GM19467 (cell line): Measurements from ENCODE around the gene ATXN7.

Experiments
- ATAC-seq: cut with Tn5 transposase; IDR thresholded peaks from one replicate; pipeline ENCODE4 v1.9.1; 2021; ENCODE audit warnings: mild to moderate bottlenecking, moderate library complexity; ENCODE audit not compliant: unreplicated experiment

ATXN7 gene

GRCh38 chr3:64039981-64040733 is 176.5 kb downstream of the ATXN7 start:
- no peak for ATAC-seq

DNA sequence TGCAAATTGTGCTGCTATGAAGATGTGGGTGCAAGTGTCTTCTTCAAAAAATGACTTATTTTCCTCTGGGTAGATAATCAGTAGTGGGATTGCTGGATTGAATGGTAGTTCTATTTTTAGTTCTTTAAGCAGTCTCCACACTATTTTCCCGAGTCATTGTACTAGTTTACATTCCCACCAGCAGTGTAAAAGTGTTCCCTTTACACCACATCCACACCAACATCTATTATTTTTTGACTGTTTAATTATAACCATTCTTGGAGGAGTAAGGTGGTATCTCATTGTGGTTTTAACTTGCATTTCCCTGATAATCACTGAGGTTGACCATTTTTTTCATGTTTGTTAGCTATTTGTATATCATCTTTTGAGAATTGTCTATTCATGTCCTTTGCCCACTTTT is 179.3 kb downstream of the ATXN7 start:
- no peak for ATAC-seq

GRCh38 chr3:64046592-64046991 is 182.9 kb downstream of the ATXN7 start:
- no peak for ATAC-seq

GRCh38 chr3:64046996-64047594 is 183.4 kb downstream of the ATXN7 start:
- no peak for ATAC-seq

GRCh38 chr3:64047787-64048186 is 184.1 kb downstream of the ATXN7 start:
- ATAC-seq: no peak

DNA sequence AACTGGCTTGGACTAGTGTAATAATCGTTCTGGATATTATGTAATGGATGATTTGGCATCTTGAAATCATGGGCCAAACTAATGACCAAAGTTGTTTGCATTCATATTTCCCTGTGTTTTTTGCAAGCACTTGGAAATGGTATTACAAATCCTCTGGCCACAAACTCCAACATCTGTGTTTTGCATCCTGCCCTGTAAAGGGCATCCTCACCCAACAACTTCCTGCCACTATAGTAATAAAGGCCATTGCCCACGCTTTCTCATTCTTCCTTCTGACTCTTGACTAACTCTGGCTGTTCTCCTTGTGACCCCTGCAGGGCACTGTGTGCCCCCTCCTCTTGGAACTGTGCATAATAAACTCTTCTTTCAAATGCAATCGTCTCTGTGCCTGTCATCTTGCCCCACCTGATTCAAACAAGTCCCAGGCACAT is 185.0 kb downstream of the ATXN7 start:
- no peak for ATAC-seq

GRCh38 chr3:64049136-64049535 is 185.5 kb downstream of the ATXN7 start:
- ATAC-seq: no peak

GRCh38 chr3:64049832-64050231 is 186.2 kb downstream of the ATXN7 start:
- ATAC-seq: no peak
